ENCODE results near the gene ISCA2. TPM values are rescaled to one million over a fixed set of nuclear protein-coding genes. Genes with fewer than 3 reads are reported as not detected.

The ISCA2 gene
- total and polyA plus RNA-seq, 2 experiments from 2014 or later, result 21.5 to 80.2 TPM

- Histone ChIP-seq H3K9me2 (replicated peaks; ENCODE audit: insufficient read depth) (no peaks in the 10 kb centered on the region), H3K36me3 (replicated peaks; ENCODE audit: insufficient read depth, low read depth) (no peaks in the 10 kb centered on the region), H4K20me1 (ENCODE audit: insufficient read depth, poor library complexity, severe bottlenecking) (no peaks in the 10 kb centered on the region), H2AFZ (no peak overlapping the region), H3K4me2 (no peak overlapping the region), H3K27me3 (no peaks in the 10 kb centered on the region), H3K4me1 (ENCODE audit: insufficient read depth) (peaks cover 6% of the 10 kb centered on the region), H3K4me3 (no peak overlapping the region), H3K9me3 (ENCODE audit: low read depth) (no peaks in the 10 kb centered on the region), H3K27ac (no peak overlapping the region), H3K79me2 (no peaks in the 10 kb centered on the region)
- WGBS (ENCODE audit: low lambda C conversion rate, missing lambda C conversion rate), result 95% methylated on average over 4 of the region's 4 CpGs
- TF ChIP-seq CTCF (IDR thresholded peaks at IDR 0.05; ENCODE audit: poor library complexity) (no peak), EZH2phosphoT487 (IDR thresholded peaks at IDR 0.05; ENCODE audit: low read depth, severe bottlenecking, unreplicated experiment) (no peak), EZH2 (IDR thresholded peaks at IDR 0.05; ENCODE audit: borderline replicate concordance) (no peak)
- no peak for DNase-seq (ENCODE audit: low spot score)
These were observed 24.2 kb downstream of the ISCA2 start for GRCh38 chr14:74517731-74518130.

GRCh38 chr14:74518221-74518620 lies 24.7 kb downstream of the ISCA2 start:
- H3K79me2 ChIP-seq, result no peaks in the 10 kb centered on the region
- no peaks in the 10 kb centered on the region for H3K9me3 ChIP-seq (ENCODE audit: low read depth)
- no peaks in the 10 kb centered on the region for H3K36me3 ChIP-seq (replicated peaks; ENCODE audit: insufficient read depth, low read depth)
- H3K4me2 ChIP-seq, result no peak overlapping the region
- no peak overlapping the region for H3K4me3 ChIP-seq
- H3K4me1 ChIP-seq (ENCODE audit: insufficient read depth), result peaks cover 6% of the 10 kb centered on the region
- H3K27me3 ChIP-seq, result no peaks in the 10 kb centered on the region
- H4K20me1 ChIP-seq (ENCODE audit: insufficient read depth, poor library complexity, severe bottlenecking), result no peaks in the 10 kb centered on the region
- WGBS (ENCODE audit: low lambda C conversion rate, missing lambda C conversion rate), result 88% methylated on average over 6 of the region's 6 CpGs
- no peak overlapping the region for H2AFZ ChIP-seq
- H3K27ac ChIP-seq, result no peak overlapping the region
- TF ChIP-seq CTCF (IDR thresholded peaks at IDR 0.05; ENCODE audit: poor library complexity), result no peak
- no peak for TF ChIP-seq EZH2phosphoT487 (IDR thresholded peaks at IDR 0.05; ENCODE audit: low read depth, severe bottlenecking, unreplicated experiment)
- no peak for TF ChIP-seq EZH2 (IDR thresholded peaks at IDR 0.05; ENCODE audit: borderline replicate concordance)
- DNase-seq (ENCODE audit: low spot score), result no peak
- no peaks in the 10 kb centered on the region for H3K9me2 ChIP-seq (replicated peaks; ENCODE audit: insufficient read depth)

- H3K27me3 ChIP-seq, result no peaks in the 10 kb centered on the region
- H3K79me2 ChIP-seq, result no peaks in the 10 kb centered on the region
- no peak overlapping the region for H2AFZ ChIP-seq
- H3K36me3 ChIP-seq (replicated peaks; ENCODE audit: insufficient read depth, low read depth), result no peaks in the 10 kb centered on the region
- no peak overlapping the region for H3K27ac ChIP-seq
- no peaks in the 10 kb centered on the region for H3K9me3 ChIP-seq (ENCODE audit: low read depth)
- 90% methylated on average over 6 of the region's 6 CpGs for WGBS (ENCODE audit: low lambda C conversion rate, missing lambda C conversion rate)
- H3K4me2 ChIP-seq, result no peak overlapping the region
- H3K4me1 ChIP-seq (ENCODE audit: insufficient read depth), result peaks cover 2% of the 10 kb centered on the region
- H3K9me2 ChIP-seq (replicated peaks; ENCODE audit: insufficient read depth), result no peaks in the 10 kb centered on the region
- no peak for TF ChIP-seq CTCF (IDR thresholded peaks at IDR 0.05; ENCODE audit: poor library complexity)
- TF ChIP-seq EZH2phosphoT487 (IDR thresholded peaks at IDR 0.05; ENCODE audit: low read depth, severe bottlenecking, unreplicated experiment), result no peak
- TF ChIP-seq EZH2 (IDR thresholded peaks at IDR 0.05; ENCODE audit: borderline replicate concordance), result no peak
- no peak for DNase-seq (ENCODE audit: low spot score)
- no peaks in the 10 kb centered on the region for H4K20me1 ChIP-seq (ENCODE audit: insufficient read depth, poor library complexity, severe bottlenecking)
- no peak overlapping the region for H3K4me3 ChIP-seq
These were observed 25.9 kb downstream of the ISCA2 start for GRCh38 chr14:74519316-74520074.

Measured in hepatocyte (in vitro differentiated cells).